ENCODE measurements around the gene TUBGCP6. TPM values are rescaled to one million over a fixed set of nuclear protein-coding genes. Genes with fewer than 3 reads are reported as not detected.

The TUBGCP6 gene
- total RNA-seq, 2 donors from 2014 or later, result 52.3 to 80.1 TPM

DNA sequence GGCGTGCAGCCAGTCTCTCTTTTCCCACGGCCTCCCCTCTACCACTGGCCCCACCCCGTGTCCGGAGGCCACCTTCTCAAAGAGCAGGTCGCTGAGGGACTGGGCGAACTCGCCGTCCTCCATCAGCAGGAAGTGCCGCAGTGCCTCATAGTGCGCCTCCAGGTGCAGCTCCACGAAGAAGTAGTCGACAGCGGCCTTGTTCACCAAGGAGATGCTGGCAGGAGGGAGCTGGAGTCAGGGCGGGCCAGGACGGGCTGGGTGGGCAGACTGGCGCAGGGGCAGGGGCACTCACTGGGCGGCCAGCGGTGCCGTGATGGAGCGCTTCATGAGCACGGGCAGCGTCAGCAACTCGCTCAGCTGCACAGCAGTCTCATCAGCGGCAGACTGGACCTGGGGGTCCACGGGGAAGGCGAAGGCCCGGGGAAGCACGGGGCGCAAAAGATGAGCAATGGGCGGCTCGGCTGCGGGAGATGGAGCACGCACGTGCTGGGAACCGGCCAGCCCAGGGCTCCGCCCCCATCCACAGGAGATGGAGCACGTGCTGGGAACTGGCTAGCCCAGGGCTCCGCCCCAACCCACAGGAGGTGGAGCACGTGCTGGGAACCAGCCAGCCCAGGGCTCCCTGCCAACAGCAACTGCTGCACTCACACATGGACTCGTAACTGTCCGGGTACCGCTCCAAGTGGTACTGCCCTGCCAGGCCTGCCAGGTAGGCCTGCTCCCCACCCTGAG lies 25.7 kb downstream of the TUBGCP6 start:
- Histone ChIP-seq H3K4me1 (ENCODE audit: control insufficient read depth in 1 of 2, low read depth in 2 of 2) (no peaks in the 10 kb centered on the region), H3K4me3 (no peak overlapping the region), H3K27me3 (replicated peaks; ENCODE audit: insufficient read depth) (no peaks in the 10 kb centered on the region), H3K9me3 (no peaks in the 10 kb centered on the region), H3K36me3 (peaks cover 63% of the 10 kb centered on the region), H3K27ac (no peak overlapping the region)
- ATAC-seq (ENCODE audit: insufficient number of reproducible peaks, low FRiP score, low read depth), result no peak
- TF ChIP-seq, protein P1, sequence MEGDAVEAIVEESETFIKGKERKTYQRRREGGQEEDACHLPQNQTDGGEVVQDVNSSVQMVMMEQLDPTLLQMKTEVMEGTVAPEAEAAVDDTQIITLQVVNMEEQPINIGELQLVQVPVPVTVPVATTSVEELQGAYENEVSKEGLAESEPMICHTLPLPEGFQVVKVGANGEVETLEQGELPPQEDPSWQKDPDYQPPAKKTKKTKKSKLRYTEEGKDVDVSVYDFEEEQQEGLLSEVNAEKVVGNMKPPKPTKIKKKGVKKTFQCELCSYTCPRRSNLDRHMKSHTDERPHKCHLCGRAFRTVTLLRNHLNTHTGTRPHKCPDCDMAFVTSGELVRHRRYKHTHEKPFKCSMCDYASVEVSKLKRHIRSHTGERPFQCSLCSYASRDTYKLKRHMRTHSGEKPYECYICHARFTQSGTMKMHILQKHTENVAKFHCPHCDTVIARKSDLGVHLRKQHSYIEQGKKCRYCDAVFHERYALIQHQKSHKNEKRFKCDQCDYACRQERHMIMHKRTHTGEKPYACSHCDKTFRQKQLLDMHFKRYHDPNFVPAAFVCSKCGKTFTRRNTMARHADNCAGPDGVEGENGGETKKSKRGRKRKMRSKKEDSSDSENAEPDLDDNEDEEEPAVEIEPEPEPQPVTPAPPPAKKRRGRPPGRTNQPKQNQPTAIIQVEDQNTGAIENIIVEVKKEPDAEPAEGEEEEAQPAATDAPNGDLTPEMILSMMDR (IDR thresholded peaks at IDR 0.05), result no peak
- DNase-seq (ENCODE audit: low spot score), result no peak

DNA sequence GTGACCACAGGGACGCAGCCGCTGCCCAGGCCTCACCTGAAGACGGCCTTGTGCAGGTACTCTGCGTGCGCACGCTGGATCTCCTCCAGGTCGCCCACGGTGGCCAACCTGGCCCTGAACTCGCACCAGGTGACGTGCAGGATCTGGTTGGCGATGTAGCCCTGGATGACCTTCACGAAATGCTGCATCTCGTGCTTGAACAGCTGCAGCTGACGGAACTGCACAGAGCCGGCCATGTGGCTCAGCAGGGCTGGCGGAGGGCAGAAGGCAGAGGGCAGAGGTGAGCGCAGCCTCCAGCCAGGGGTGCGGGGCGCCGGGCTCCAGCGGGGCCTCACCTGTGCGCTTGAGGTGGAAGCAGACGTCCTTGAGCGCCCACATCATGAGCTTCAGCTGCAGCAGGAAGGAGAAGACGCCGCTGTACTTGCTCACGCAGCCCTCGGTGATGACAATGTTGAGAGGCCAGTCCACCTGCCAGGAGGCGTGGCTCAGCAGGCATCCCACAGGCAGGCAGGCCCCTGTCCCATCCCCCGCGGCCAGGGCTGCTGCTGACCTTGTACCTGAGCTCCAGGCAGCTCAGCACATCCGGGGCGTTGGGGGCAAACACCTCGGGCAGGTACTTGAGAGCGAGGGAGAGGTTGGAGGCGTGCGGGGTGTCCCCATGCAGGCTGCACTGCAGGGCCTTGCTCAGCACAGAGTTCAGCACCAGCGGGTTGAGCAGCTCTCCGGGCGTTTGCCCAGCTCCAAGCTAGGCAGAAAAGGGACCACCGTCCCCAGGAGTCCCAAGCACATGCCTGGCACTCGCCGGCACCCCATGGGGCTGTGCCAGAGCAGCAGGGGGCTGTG lies 26.4 kb downstream of the TUBGCP6 start:
- H3K4me3 ChIP-seq, result no peak overlapping the region
- TF ChIP-seq, protein P1 (IDR thresholded peaks at IDR 0.05), result no peak

DNA sequence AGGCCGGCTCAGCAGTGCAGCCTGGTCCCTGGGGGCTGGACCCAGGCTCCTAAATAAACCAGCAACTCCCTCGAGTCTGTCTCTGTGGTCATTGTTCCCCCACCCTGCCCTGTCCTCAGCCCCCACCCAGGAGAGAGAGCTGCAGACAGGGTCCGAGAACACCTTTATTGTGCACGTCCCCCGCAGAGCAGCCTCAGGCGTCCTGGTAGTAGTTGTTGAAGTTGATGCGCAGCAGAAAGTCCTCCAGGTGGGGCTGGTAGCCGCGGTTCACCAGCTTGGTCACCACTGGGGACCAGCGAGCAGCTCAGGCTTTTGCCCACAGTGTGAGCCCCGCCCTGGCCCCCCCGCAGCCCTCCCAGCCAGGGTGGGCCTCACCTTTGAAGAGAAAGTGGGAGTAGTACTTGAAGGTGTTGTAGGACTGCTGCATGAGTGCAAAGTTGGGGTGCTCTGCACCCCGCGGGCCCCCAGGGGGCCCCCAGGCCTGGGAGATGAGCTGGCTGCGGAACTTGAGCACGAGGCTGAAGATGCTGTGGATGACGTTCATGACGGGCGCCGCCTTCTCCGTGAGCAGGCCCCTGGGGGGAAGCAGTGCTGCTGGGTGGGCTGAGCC lies 27.2 kb downstream of the TUBGCP6 start:
- TF ChIP-seq, protein P1 (IDR thresholded peaks at IDR 0.05), result no peak
- Histone ChIP-seq H3K9me3 (no peaks in the 10 kb centered on the region), H3K27ac (no peak overlapping the region), H3K36me3 (peaks cover 56% of the 10 kb centered on the region), H3K4me1 (ENCODE audit: control insufficient read depth in 1 of 2, low read depth in 2 of 2) (no peaks in the 10 kb centered on the region), H3K4me3 (no peak overlapping the region), H3K27me3 (replicated peaks; ENCODE audit: insufficient read depth) (no peaks in the 10 kb centered on the region)
- ATAC-seq (ENCODE audit: insufficient number of reproducible peaks, low FRiP score, low read depth) (no peak), DNase-seq (ENCODE audit: low spot score) (no peak)

More for the DNA sequence above, 26.4 kb downstream of the TUBGCP6 start:
- no peak overlapping the region for H3K27ac ChIP-seq
- no peaks in the 10 kb centered on the region for H3K9me3 ChIP-seq
- ATAC-seq (ENCODE audit: insufficient number of reproducible peaks, low FRiP score, low read depth), result no peak
- no peaks in the 10 kb centered on the region for H3K27me3 ChIP-seq (replicated peaks; ENCODE audit: insufficient read depth)
- no peaks in the 10 kb centered on the region for H3K4me1 ChIP-seq (ENCODE audit: control insufficient read depth in 1 of 2, low read depth in 2 of 2)
- H3K36me3 ChIP-seq, result peaks cover 58% of the 10 kb centered on the region
- DNase-seq (ENCODE audit: low spot score), result no peak

DNA sequence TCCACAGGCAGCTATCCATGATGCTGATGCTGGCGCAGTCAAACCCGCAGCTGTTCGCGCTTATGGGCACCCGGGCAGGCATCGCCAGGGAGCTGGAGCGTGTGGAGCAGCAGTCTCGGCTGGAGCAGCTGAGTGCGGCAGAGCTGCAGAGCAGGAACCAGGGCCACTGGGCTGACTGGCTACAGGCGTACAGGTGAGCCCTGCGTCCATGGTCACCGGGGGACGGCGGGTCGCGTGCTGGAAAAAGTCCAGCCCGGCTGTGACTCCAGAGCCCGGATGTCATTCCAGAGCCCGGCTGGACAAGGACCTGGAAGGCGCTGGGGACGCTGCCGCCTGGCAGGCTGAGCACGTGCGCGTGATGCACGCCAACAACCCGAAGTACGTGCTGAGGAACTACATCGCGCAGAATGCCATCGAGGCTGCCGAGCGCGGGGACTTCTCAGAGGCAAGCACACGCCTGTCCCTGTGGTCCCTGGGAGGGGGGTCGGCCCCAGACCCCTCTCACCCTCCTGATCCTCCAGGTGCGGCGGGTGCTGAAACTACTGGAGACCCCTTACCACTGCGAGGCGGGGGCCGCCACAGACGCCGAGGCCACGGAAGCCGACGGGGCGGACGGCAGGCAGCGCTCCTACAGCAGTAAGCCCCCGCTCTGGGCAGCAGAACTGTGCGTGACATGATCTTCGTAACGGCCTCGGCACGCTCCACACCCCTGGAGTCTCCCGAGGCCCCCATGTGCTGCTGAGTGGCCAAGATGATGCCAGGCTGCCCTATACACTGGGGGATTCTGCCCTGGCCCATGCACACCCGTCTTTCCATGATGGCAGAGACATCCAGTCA lies 27.9 kb downstream of the TUBGCP6 start:
- no peaks in the 10 kb centered on the region for H3K27me3 ChIP-seq (replicated peaks; ENCODE audit: insufficient read depth)
- no peak for ATAC-seq (ENCODE audit: insufficient number of reproducible peaks, low FRiP score, low read depth)
- TF ChIP-seq, protein P1 (IDR thresholded peaks at IDR 0.05), result no peak

More for the DNA sequence above, 27.9 kb downstream of the TUBGCP6 start:
- Histone ChIP-seq H3K9me3 (no peaks in the 10 kb centered on the region), H3K4me1 (ENCODE audit: control insufficient read depth in 1 of 2, low read depth in 2 of 2) (no peaks in the 10 kb centered on the region), H3K4me3 (no peak overlapping the region), H3K27ac (no peak overlapping the region), H3K36me3 (peaks cover 49% of the 10 kb centered on the region)
- DNase-seq (ENCODE audit: low spot score), result no peak

Data from thoracic aorta (tissue), 2 donors.